GM23338 (cell line): ENCODE measurements around the gene PCDHGA10. TPM values are rescaled to one million over a fixed set of nuclear protein-coding genes. Genes with fewer than 3 reads are reported as not detected.

Source experiments
- ATAC-seq: fragments of 200-7000 bp; cut with Tn5 transposase; 3 replicates; pipeline ENCODE4 v1.9.1; 2020
- DNase-seq: peaks from one replicate; pipeline ENCODE4 v3.0.0-alpha.2; 2015; ENCODE audit warnings: low spot score
- H2AFZ ChIP-seq: fragments of 200-600 bp; sonication (generic); 2 replicates; pipeline ENCODE4 v1.8.0; 2016; ENCODE audit warnings: antibody characterized with exemption, mild to moderate bottlenecking, moderate library complexity
- H3F3A ChIP-seq: fragments of 200-600 bp; sonication (generic); replicated peaks from 2 replicates; pipeline ENCODE4 v1.8.0; 2017; ENCODE audit warnings: antibody characterized with exemption, mixed run types, low read depth
- H3K27ac ChIP-seq: fragments of 200-600 bp; sonication (generic); 2 replicates; pipeline ENCODE4 v1.6.1; 2016; ENCODE audit warnings: low read depth
- H3K27me3 ChIP-seq: fragments of 200-600 bp; sonication (generic); 2 replicates; pipeline ENCODE4 v1.8.0; 2016; ENCODE audit warnings: mild to moderate bottlenecking, mixed run types, moderate library complexity; ENCODE audit not compliant: insufficient read depth
- H3K36me3 ChIP-seq: fragments of 200-600 bp; sonication (generic); 2 replicates; pipeline ENCODE4 v1.8.0; 2016; ENCODE audit warnings: mild to moderate bottlenecking; ENCODE audit not compliant: insufficient read depth
- H3K4me1 ChIP-seq: fragments of 200-600 bp; sonication (generic); 2 replicates; pipeline ENCODE4 v1.8.0; 2016; ENCODE audit warnings: mild to moderate bottlenecking, moderate library complexity; ENCODE audit not compliant: insufficient read depth
- H3K4me2 ChIP-seq: fragments of 200-600 bp; sonication (generic); 2 replicates; pipeline ENCODE4 v1.7.1; 2017; ENCODE audit warnings: mixed run types
- H3K4me3 ChIP-seq: fragments of 200-600 bp; sonication (generic); 2 replicates; pipeline ENCODE4 v1.6.1; 2016; ENCODE audit warnings: mixed run types
- H3K79me2 ChIP-seq: fragments of 200-600 bp; sonication (generic); replicated peaks from 2 replicates; pipeline ENCODE4 v1.8.0; 2017; ENCODE audit warnings: mild to moderate bottlenecking; ENCODE audit not compliant: insufficient read depth
- H3K9me2 ChIP-seq: fragments of 200-600 bp; sonication (generic); 2 replicates; pipeline ENCODE4 v1.8.0; 2017; ENCODE audit not compliant: insufficient read depth
- H4K20me1 ChIP-seq: fragments of 200-600 bp; sonication (generic); replicated peaks from 2 replicates; pipeline ENCODE4 v1.8.0; 2017; ENCODE audit warnings: mild to moderate bottlenecking; ENCODE audit not compliant: insufficient read depth
- H3K27ac Mint-ChIP-seq: 2 replicates; pipeline ENCODE4 v1.8.0; 2020; ENCODE audit warnings: inconsistent platforms, mild to moderate bottlenecking, moderate library complexity, mixed read lengths
- H3K27me3 Mint-ChIP-seq: 3 replicates; pipeline ENCODE4 v1.8.0; 2022; ENCODE audit warnings: low read depth, mild to moderate bottlenecking, moderate library complexity, mixed read lengths, inconsistent platforms; ENCODE audit not compliant: insufficient read depth, poor library complexity
- H3K36me3 Mint-ChIP-seq: 3 replicates; pipeline ENCODE4 v1.8.0; 2021; ENCODE audit warnings: low read depth, mild to moderate bottlenecking, inconsistent platforms, moderate library complexity, mixed read lengths
- H3K4me1 Mint-ChIP-seq: 3 replicates; pipeline ENCODE4 v1.8.0; 2020; ENCODE audit warnings: mild to moderate bottlenecking, inconsistent platforms, mixed read lengths
- H3K4me3 Mint-ChIP-seq: 3 replicates; pipeline ENCODE4 v1.8.0; 2021; ENCODE audit warnings: moderate library complexity, mild to moderate bottlenecking, inconsistent platforms, mixed read lengths
- H3K9me3 Mint-ChIP-seq: 3 replicates; pipeline ENCODE4 v1.8.0; 2020; ENCODE audit warnings: moderate library complexity, mild to moderate bottlenecking, inconsistent platforms, mixed read lengths
- CTCF ChIP-seq, 2 experiments: fragments of 200-600 bp in 1 of 2; sonication (generic) in 1 of 2; conservative IDR thresholded peaks; 2 replicates each; pipeline versions ENCODE4 v1.5.1 to v1.6.1; 2016 to 2017; ENCODE audit warnings: antibody characterized with exemption in 2 of 2, low read depth in 2 of 2, mild to moderate bottlenecking in 2 of 2, moderate library complexity in 1 of 2
- EZH2 ChIP-seq: fragments of 200-600 bp; sonication (generic); IDR thresholded peaks from one replicate; pipeline ENCODE4 v1.8.0; 2017; ENCODE audit warnings: antibody characterized with exemption, mild to moderate bottlenecking, low read depth; ENCODE audit not compliant: unreplicated experiment
- NANOG ChIP-seq: IDR thresholded peaks from 2 replicates; pipeline ENCODE4 v1.6.1; 2016; ENCODE audit warnings: antibody characterized with exemption, borderline replicate concordance
- POLR2AphosphoS5 ChIP-seq: IDR thresholded peaks from 2 replicates; pipeline ENCODE4 v1.6.1; 2016; ENCODE audit warnings: antibody characterized with exemption, low read depth
- REST ChIP-seq: IDR thresholded peaks from one replicate; pipeline ENCODE4 v1.6.1; 2018; ENCODE audit warnings: antibody characterized with exemption; ENCODE audit not compliant: unreplicated experiment
- ZNF462 ChIP-seq: fragments of 250-450 bp; sonication (Bioruptor Pico); IDR thresholded peaks from 2 replicates; pipeline ENCODE4 v1.5.0; 2020; ENCODE audit warnings: mild to moderate bottlenecking, moderate library complexity
- polyA plus RNA-seq: library from polyadenylated mRNA; unstranded; fragments of >200 nt; fragmentation: Nextera tagmentation; extraction: Ambion mirVana; gene quantifications from 2 replicates; pipeline ENCODE4 v1.2.1, GENCODE V29; 2016
- total RNA-seq: library from RNA; depleted of rRNA; stranded (reverse); fragments of >200 nt; shearing (Covaris generic); gene quantifications from 2 replicates; pipeline ENCODE4 v1.2.3, GENCODE V29; 2014

The PCDHGA10 gene
- total and polyA plus RNA-seq, 2 experiments from 2014 or later, result 2.1 to 6.5 TPM

- no peak for TF ChIP-seq CTCF (conservative IDR thresholded peaks at IDR 0.05; ENCODE audit: low read depth in 2 of 2)
- TF ChIP-seq REST, result no peak
These were observed 21.2 kb downstream of the PCDHGA10 start (continued) for GRCh38 chr5:141434006-141434405.

GRCh38 chr5:141437221-141437620 is 24.4 kb downstream of the PCDHGA10 start:
- peaks cover 10% of the 10 kb centered on the region for H3K4me1 ChIP-seq
- H4K20me1 ChIP-seq, result no peaks in the 10 kb centered on the region; the same call in 1 of the 2 replicates
- peaks cover 30% of the 10 kb centered on the region for H3K36me3 Mint-ChIP-seq
- no peaks in the 10 kb centered on the region for H3K9me2 ChIP-seq
- H3K27ac ChIP-seq, result no peak overlapping the region
- H3K27me3 ChIP-seq, result no peaks in the 10 kb centered on the region
- peaks cover 33% of the 10 kb centered on the region for H3K9me3 Mint-ChIP-seq
- no peaks in the 10 kb centered on the region for H3K36me3 ChIP-seq
- H3K27me3 Mint-ChIP-seq, result no peaks in the 10 kb centered on the region
- peaks cover 9% of the 10 kb centered on the region for H3K4me1 Mint-ChIP-seq
- no peak overlapping the region for H3K4me2 ChIP-seq
- no peaks in the 10 kb centered on the region for H3F3A ChIP-seq
- no peaks in the 10 kb centered on the region for H3K79me2 ChIP-seq
- DNase-seq (no peak), ATAC-seq (no peak)
- no peak overlapping the region for H3K27ac Mint-ChIP-seq
- no peak overlapping the region for H3K4me3 Mint-ChIP-seq
- no peak overlapping the region for H2AFZ ChIP-seq
- no peak overlapping the region for H3K4me3 ChIP-seq
- no peak for TF ChIP-seq CTCF (conservative IDR thresholded peaks at IDR 0.05; ENCODE audit: low read depth in 2 of 2)
- TF ChIP-seq NANOG, result no peak
- TF ChIP-seq ZNF462 (CRISPR knock-in tag), result no peak
- TF ChIP-seq POLR2AphosphoS5, result no peak
- TF ChIP-seq REST, result no peak
- TF ChIP-seq EZH2, result no peak
